SK-N-SH (cell line): Measurements from ENCODE around the gene BNC2.

Experiments used
- CTCF ChIP-seq: fragments of 200-600 bp; sonication (generic); IDR thresholded peaks from 2 replicates; pipeline ENCODE4 v1.6.1; 2017; ENCODE audit warnings: antibody characterized with exemption, mild to moderate bottlenecking, moderate library complexity
- MXI1 ChIP-seq: IDR thresholded peaks from 2 replicates; pipeline ENCODE4 v1.6.1; 2012; ENCODE audit warnings: mild to moderate bottlenecking, low read depth, low read length, improper control_type of control experiment
- RAD21 ChIP-seq: IDR thresholded peaks from 2 replicates; pipeline ENCODE4 v1.6.1; 2012; ENCODE audit warnings: mild to moderate bottlenecking, low read length
- TEAD4 ChIP-seq: IDR thresholded peaks from 2 replicates; pipeline ENCODE4 v1.4.0; 2012; ENCODE audit warnings: mild to moderate bottlenecking, borderline replicate concordance; ENCODE audit not compliant: insufficient read depth

- TF ChIP-seq TEAD4 (peak; percentile 80), RAD21 (no peak), CTCF (no peak), MXI1 (no peak)
Observed at GRCh38 chr9:16434526-16434925, 435.9 kb downstream of the BNC2 start.
